Posterior cingulate gyrus (tissue), 11 donors: ENCODE results near the gene SLC25A21.
"Not testable (repeated sequence)": the region's sequence is repeated elsewhere in the genome, so short reads cannot be mapped to it uniquely, and the experiment has no call there.

Experiments
- DNase-seq, 10 donors: peaks; one replicate each; pipeline versions ENCODE4 v3.0.0 to v3.0.0-alpha.2; 2020 to 2021; ENCODE audit warnings: mixed read lengths in 3 of 10
- intact Hi-C: fragments of 100-400 bp; cut with DNase I; formaldehyde crosslinking; loops from one replicate; pipeline ENCODE4 v1.15.1; 2023

Gene SLC25A21

GRCh38 chr14:36848213-36848612 is 324.2 kb downstream of the SLC25A21 start:
- DNase-seq, result no peak
- intact Hi-C loops, result no loop called here

GRCh38 chr14:36847366-36847765 is 325.0 kb downstream of the SLC25A21 start:
- DNase-seq, result no peak
- intact Hi-C loops, result no loop called here

GRCh38 chr14:36845356-36846012 is 326.9 kb downstream of the SLC25A21 start:
- intact Hi-C loops, result no loop called here
- DNase-seq, result no peak

GRCh38 chr14:36844443-36845195 is 327.8 kb downstream of the SLC25A21 start:
- DNase-seq, result no peak
- intact Hi-C loops, result no loop called here

- intact Hi-C loops, result no loop called here
- no peak for DNase-seq
Measured at GRCh38 chr14:36843410-36843809, 329.0 kb downstream of the SLC25A21 start.

- intact Hi-C loops, result no loop called here
- DNase-seq, result no peak
Measured at GRCh38 chr14:36835128-36835527, 337.3 kb downstream of the SLC25A21 start.

GRCh38 chr14:36834293-36834692 is 338.1 kb downstream of the SLC25A21 start:
- intact Hi-C loops, result no loop called here
- no peak for DNase-seq

GRCh38 chr14:36829547-36829946 is 342.9 kb downstream of the SLC25A21 start:
- no peak for DNase-seq
- intact Hi-C loops, result no loop called here

GRCh38 chr14:36827861-36828260 is 344.5 kb downstream of the SLC25A21 start:
- intact Hi-C loops, result no loop called here
- no peak for DNase-seq

GRCh38 chr14:36826614-36827013 is 345.8 kb downstream of the SLC25A21 start:
- DNase-seq, result no peak
- intact Hi-C loops, result no loop called here

GRCh38 chr14:36824854-36825253 is 347.6 kb downstream of the SLC25A21 start:
- no peak for DNase-seq
- intact Hi-C loops, result no loop called here

GRCh38 chr14:36823651-36824050 is 348.8 kb downstream of the SLC25A21 start:
- intact Hi-C loops, result no loop called here
- DNase-seq, result no peak

GRCh38 chr14:36822685-36823084 is 349.7 kb downstream of the SLC25A21 start:
- intact Hi-C loops, result no loop called here

GRCh38 chr14:36820901-36821300 is 351.5 kb downstream of the SLC25A21 start:
- intact Hi-C loops, result no loop called here

More at GRCh38 chr14:36822685-36823084, 349.7 kb downstream of the SLC25A21 start:
- no peak for DNase-seq

GRCh38 chr14:36820111-36820709 is 352.2 kb downstream of the SLC25A21 start:
- intact Hi-C loops, result no loop called here

More at GRCh38 chr14:36820901-36821300, 351.5 kb downstream of the SLC25A21 start:
- DNase-seq, result no peak

GRCh38 chr14:36818794-36819384 is 353.5 kb downstream of the SLC25A21 start:
- intact Hi-C loops, result no loop called here
- DNase-seq, result peak in 1 of 10 donors; percentile 33

More at GRCh38 chr14:36820111-36820709, 352.2 kb downstream of the SLC25A21 start:
- no peak for DNase-seq

GRCh38 chr14:36818246-36818645 is 354.2 kb downstream of the SLC25A21 start:
- no peak for DNase-seq
- intact Hi-C loops, result no loop called here

- peak in 1 of 10 donors; percentile 36 for DNase-seq
- intact Hi-C loops, result no loop called here
Measured at GRCh38 chr14:36817071-36817930, 355.1 kb downstream of the SLC25A21 start.

- DNase-seq, result no peak
- intact Hi-C loops, result no loop called here
Measured at GRCh38 chr14:36816481-36816880, 355.9 kb downstream of the SLC25A21 start.

- intact Hi-C loops, result not testable (repeated sequence)
Measured at GRCh38 chr14:36814783-36815182, 357.6 kb downstream of the SLC25A21 start.

More at GRCh38 chr14:36814783-36815182, 357.6 kb downstream of the SLC25A21 start:
- not testable (repeated sequence) for DNase-seq
